ENCODE results near the gene POMT1.
"Not testable (repeated sequence)": the region's sequence is repeated elsewhere in the genome, so short reads cannot be mapped to it uniquely, and the experiment has no call there.

POMT1 gene

DNA sequence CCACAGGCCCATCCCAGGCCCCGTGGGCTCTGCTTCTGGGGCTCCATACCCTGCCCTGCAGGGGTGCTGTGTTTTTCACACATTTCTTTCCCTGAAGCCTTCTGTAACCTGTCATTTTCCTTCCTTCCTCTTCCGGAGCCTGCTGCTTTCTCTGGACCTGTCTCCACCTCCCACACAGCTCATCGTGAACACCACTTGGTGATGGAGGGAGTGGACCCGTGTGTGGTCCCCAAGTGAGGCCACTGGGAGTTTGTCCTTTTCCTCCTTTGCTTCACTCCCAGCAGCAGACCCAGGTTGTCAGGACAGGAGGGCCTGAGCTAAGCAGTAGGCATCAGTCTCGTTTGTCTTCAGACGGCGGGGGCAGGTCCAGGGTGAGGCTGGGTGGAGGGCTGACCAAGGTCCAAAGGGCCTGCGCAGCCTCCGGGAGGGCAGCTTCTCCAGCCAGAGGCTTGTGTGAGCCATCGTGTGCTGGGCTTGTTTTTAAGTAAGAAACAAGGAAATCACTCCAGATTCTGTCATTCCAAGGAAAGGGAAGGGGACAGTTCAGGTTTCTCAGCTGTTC lies 5.8 kb upstream of the POMT1 start:
- DNase-seq (ENCODE audit: low spot score): no peak

DNA sequence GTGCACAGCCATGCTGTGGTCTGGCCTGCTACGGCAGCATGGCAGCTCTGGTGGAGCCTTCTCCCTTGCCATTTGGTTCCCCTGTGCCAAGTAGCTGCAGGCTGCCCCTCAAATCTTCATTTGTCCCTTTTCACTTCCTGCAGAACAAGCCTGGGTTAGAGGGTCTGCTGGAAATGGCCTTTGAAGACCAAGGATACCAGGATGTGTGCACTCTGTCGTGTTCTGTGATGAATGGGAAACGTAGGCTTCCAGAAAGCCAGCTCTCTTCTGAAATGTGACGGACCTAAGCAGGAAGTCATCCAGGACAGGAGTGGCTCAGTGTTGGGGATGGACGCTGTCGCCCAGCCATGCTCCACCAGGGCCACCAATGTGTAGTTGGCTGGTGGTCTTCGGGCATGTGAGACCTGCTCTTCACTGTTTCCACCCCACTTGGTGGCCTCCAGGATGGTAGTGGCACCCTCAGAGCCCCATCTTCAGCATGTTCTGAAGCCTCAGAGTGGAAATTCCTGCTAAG lies 3.4 kb upstream of the POMT1 start:
- DNase-seq (ENCODE audit: low spot score): no peak

DNA sequence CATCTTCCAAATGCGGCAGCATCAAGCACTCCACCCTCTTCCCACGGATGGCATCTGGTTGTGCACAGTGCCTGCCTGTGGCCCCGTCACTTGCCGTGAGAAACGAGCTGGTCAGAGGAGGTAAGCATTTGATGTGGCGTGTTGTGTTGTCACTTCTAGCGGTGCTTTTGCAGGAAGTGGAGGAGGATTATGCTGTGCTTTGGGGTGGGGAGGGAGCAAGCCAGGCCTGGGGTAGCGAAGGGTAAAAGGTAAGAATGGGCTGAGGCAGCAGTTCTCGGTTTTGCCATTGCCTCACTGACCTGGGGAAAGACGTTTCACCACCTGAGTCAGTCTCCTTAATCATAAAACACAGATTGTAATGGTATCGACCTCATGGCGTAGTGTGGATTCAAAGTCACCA lies 2.3 kb upstream of the POMT1 start:
- DNase-seq (ENCODE audit: low spot score): no peak

DNA sequence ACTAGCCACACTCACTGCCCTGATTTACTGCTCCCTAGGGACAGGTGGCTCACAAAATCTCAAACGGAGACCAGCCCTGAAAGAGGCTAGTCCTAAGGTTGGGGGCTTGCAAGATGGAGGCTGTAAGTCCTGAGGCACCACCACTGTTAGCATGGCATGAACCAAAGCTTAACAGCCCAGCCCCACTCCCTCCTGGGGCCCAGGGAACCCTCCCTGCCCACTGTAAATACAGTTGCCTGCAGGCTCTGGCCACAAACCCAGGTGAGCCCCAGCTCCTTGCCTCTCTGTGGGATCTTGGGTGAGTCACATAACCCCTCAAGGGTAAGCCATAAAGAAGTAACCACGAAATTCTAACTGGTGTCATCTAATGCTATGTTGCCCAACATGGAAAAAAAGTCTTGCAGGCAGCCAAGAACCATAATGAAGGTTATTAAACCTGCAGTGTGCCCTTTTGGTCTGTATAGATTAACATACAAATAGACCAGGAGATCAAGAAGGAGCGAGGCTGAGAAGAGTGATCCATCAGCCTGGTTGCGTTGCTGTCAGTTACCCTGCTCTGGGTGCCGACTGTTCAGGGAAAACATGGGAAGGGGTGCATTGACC lies 1.7 kb upstream of the POMT1 start:
- DNase-seq (ENCODE audit: low spot score): peak; percentile 49

DNA sequence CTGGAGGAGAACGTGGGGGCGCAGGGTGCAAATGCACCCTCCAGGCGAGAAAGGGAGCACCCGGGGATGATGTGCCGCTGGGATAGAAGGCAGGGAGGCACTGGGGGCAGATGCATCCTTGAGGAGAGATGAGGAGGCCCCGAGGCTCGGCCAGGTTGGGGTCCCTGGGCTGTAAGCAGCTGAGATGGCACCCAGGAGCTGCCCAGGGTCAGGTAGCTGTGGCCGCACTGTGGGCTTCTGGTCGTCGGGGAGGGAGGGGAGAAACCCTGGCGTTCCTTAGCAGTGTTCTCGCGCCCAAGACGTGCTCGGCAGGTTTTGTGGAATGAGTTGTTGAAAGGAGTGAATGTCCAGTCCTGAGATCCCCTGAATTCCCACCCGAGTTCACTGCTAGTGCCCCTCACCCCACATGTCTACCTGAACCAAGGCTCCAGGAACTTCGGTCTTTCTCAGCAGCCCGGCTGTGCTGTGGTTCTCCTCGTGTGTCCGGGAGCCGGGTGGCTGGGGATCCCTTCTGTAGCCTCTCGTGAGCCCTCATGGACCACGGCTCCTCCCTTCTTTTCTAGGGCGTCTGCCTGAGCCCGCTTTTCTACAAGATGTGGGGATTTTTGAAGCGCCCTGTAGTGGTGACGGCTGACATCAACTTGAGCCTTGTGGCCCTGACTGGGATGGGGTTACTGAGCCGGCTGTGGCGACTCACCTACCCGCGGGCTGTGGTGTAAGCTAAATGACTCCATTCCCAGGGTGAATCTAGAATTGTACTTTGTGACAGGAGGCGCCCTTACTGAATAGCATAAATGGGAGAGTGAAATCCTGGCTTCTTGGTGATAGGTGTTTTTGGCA lies 1.1 kb downstream of the POMT1 start:
- peak; percentile 88 for DNase-seq (ENCODE audit: low spot score)

DNA sequence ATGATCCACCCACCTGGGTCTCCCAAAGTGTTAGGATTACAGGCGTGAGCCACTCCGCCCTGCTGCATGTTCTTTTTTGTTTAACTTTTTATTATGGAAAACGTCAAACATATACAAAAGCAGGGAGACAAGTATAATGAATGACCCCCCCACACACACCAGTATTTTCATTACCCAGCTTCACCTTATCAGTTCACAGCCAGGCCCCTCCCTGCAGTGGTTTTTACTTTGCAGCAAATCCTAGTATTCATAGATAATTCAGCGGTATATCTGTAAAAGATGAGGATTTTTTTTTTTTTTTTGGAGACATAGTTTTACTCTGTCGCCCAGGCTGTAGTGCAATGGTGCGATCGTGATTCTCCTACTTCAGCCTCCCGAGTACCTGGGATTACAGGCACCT lies 2.3 kb downstream of the POMT1 start:
- DNase-seq (ENCODE audit: low spot score): no peak

DNA sequence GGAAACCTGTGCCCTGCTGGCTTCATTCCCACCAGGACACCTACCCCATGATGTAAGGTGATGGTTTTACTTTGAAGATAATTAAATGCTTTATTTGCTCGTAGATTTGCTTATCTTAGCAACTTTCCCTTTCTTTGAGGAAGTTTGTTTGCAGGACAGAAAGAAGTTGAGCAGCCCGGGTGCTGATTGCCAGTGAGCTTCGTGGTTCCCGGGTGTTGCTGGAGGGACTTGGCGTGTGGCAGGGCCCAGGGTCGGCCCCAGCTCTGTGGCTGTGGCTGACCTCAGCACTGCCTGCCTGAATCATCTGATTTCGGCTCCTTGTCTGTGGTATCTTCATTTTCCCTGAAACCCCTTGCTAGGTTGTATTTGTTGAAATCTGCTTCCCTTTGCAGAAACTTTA lies 8.7 kb downstream of the POMT1 start:
- DNase-seq (ENCODE audit: low spot score): no peak

DNA sequence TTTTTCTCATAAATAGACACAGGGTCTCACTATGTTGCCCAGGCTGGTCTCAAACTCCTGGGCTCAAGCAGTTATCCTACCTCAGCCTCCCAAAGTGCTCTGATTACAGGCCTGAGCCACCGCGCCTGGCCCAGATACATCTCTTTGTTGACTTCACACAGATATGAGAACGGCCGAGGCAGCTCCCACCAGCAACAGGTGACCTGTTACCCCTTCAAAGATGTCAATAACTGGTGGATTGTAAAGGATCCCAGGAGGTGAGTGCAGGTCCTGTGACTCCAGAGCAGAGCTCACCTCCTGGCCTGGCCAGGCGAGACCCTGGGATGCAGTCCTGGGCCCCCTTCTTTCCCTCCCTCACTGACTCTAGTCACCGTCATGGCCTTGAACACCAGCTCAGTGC lies 9.2 kb downstream of the POMT1 start:
- no peak for DNase-seq (ENCODE audit: low spot score)

DNA sequence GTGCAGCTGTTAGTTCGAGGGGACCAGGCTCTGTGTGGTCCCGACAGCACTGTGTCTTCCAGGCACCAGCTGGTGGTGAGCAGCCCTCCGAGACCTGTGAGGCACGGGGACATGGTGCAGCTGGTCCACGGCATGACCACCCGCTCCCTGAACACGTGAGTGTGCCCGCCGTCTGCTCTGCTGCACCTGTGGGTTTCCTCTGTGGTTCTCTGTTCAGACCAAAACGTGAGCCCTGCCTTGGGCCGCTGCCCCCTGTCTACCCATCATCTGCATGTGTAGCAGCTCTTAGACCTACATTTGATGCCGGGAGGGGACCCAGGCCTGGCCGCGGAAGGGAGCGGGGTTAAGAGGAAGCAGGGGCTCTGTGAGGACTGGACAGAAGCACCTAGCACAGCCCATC lies 10.5 kb downstream of the POMT1 start:
- DNase-seq (ENCODE audit: low spot score): no peak

DNA sequence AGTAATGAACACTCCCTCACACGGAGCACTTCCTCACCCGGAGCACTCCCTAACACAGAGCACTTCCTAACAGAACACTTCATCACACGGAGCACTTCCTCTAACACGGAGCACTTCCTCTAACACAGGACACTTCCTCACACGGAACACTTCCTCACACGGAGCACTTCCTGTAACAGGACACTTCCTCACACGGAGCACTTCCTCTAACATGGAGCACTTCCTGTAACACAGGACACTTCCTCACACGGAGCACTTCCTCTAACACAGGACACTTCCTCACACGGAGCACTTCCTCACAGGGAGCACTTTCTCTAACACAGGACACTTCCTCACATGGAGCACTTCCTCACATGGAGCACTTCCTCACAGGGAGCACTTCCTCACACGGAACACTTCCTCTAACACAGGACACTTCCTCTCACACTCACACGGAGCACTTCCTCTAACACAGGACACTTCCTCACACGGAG lies 12.9 kb downstream of the POMT1 start:
- DNase-seq (ENCODE audit: low spot score): not testable (repeated sequence)

DNA sequence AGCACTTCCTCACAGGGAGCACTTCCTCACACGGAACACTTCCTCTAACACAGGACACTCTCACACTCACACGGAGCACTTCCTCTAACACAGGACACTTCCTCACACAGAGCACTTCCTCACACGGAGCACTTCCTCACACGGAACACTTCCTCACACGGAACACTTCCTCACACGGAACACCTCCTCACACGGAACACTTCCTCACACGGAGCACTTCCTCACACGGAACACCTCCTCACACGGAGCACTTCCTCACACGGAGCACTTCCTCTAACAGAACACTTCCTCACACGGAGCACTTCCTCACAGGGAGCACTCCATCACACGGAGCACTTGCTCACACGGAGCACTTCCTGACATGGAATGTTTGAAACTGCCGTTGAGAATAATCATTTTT lies 13.4 kb downstream of the POMT1 start:
- DNase-seq (ENCODE audit: low spot score): no peak

DNA sequence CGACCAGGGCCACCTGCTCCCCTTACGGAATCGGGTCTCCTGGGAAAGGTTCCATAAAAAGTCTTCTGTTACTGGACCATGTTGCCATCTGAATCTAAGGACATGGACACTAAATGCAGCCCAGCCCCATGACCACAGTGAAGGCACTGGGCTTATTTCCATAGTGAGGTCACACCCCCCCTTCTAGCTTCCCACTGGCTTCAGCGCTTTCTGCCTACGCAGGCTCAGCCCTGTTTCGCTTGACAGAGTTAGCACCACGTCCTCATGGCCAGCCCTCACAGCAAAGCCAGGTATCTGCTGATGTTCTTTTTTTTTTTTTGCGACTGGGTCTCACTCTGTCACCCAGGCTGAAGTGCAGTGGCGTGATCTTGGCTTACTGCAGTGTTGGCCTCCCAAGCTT lies 14.2 kb downstream of the POMT1 start:
- DNase-seq (ENCODE audit: low spot score): no peak

DNA sequence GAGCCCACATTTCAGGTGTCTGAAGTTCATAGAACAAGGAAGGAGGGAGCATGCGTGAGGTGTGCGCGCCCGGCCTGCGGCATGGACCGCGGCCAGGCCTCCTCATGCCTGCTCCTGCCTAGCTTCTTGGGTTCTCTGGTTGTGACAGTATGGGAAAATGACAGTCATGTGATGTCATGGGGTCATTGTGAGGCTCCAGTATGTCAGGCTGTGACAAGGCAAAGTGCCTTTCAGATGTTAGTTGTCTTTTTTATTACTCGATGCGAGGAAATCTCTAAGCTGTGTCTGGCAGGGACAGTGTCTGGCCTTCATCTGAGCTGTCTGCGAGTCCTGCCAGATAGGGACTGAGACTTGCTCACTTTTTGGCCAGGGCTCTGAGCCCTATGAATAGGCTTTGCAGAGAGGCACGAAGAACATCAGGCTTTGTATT lies 15.1 kb downstream of the POMT1 start:
- DNase-seq (ENCODE audit: low spot score): no peak

DNA sequence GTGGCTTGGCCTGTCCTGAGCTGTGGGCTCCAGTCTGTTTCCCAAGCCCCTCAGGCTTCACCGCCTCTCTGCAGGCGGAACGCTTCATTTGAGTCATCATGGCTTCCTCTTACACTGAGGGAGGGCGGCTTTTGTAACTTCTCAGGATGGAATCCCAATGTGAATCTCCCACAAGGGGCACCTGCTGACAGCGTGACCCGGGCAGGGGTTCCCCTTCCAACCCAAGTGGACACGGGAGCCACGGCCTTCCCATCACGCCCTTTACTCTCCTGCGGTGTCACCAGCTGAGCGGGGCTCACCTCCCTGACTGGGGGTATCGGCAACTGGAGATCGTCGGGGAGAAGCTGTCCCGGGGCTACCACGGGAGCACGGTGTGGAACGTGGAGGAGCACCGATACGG lies 15.8 kb downstream of the POMT1 start:
- no peak for DNase-seq (ENCODE audit: low spot score)

DNA sequence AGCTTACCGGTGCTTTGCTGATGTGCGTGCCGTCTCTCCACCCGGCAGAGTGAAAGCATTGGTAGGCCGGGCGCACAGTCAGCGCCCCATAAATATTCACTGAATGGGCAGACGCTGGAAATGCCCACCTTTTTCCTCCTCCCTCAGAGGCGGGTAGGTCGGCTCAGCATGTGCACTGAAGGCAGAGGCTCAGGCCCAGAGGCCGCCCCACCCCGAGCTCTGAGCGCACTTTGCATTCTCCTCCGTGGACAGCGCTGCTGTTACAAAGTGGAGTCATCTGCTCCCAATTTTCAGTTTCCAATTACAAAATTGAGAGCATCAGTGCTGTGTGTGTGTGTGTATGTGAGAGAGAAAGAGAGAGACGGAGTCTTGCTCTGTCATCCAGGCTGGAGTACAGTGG lies 17.8 kb downstream of the POMT1 start:
- DNase-seq (ENCODE audit: low spot score): no peak

DNA sequence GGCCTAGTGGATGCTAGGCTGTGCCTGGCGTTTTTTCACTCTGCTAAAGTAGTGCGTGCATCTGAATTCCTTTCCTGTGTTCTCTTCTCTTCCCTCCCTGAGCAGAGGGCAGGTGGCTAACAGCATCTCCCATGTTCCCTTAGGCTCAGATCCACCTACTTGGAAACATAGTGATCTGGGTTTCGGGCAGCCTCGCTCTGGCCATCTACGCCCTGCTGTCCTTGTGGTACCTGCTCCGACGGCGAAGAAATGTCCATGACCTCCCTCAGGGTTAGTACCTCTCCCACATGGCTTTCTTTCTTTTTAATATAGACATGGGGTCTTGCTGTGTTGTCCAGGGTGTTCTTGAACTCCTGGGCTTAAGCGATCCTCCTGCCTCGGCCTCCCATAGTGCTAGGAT lies 18.5 kb downstream of the POMT1 start:
- DNase-seq (ENCODE audit: low spot score): no peak

DNA sequence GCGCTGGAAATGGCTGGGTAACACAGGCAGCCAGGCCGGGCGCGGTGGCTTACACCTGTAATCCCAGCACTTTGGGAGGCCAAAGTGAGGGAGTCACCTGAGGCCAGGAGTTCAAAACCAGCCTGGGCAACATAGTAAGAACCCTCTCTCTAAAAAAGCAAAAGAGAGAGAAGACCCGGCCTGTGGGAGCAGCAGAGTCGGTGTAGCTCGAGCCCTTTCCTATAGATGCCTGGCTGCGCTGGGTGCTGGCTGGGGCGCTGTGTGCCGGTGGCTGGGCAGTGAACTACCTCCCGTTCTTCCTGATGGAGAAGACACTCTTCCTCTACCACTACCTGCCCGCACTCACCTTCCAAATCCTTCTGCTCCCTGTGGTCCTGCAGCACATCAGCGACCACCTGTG lies 19.1 kb downstream of the POMT1 start:
- DNase-seq (ENCODE audit: low spot score): no peak

DNA sequence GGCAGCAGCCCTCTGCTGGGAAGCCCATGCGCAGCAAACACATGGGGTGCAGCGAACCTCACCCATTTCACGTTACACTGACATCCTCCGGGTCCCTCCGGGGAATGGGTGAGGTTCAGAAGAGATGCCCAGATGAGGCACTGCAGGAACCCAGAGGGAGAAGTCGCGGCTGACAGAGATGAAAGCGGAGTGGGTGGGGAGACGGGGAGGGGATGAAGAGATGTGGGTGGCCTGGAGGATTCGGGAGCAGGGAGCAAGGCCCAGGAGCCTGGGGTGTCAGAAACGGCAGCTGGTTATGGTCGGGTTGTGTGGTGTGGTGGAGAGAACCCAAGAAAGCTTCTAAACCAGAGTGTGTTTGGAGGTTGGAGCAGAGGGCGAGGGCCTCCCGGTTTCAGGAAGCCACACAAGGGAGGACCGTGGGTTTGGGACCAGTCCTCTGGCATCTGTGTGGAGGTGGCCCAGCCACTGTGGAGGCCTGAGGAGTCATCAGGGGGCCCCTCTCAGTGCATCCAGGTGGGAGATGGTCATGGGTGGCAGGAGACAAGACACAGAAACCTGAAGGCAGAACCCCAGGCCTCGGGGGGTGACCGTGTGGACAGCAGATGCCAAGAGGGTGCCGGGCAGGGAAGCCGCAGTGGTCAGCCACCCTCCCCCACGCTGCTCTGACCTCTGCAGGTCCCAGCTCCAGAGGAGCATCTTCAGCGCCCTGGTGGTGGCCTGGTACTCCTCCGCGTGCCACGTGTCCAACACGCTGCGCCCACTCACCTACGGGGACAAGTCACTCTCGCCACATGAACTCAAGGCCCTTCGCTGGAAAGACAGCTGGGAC lies 19.8 kb downstream of the POMT1 start:
- DNase-seq (ENCODE audit: low spot score): no peak

DNA sequence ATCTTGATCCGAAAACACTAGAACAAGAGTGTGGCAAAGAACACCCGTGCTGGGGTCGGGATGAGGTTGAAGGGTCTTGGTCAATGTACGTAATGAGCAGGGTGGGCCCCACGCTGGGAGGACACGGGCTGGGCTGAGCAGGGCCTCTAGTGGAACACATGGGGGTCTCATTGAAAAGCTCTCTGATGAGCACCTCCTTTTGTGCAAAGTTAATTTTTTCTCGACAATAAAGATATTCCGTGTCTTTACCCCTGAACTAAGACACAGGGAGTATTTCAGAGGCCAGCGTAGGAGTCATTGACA lies 20.3 kb downstream of the POMT1 start:
- DNase-seq (ENCODE audit: low spot score): no peak

DNA sequence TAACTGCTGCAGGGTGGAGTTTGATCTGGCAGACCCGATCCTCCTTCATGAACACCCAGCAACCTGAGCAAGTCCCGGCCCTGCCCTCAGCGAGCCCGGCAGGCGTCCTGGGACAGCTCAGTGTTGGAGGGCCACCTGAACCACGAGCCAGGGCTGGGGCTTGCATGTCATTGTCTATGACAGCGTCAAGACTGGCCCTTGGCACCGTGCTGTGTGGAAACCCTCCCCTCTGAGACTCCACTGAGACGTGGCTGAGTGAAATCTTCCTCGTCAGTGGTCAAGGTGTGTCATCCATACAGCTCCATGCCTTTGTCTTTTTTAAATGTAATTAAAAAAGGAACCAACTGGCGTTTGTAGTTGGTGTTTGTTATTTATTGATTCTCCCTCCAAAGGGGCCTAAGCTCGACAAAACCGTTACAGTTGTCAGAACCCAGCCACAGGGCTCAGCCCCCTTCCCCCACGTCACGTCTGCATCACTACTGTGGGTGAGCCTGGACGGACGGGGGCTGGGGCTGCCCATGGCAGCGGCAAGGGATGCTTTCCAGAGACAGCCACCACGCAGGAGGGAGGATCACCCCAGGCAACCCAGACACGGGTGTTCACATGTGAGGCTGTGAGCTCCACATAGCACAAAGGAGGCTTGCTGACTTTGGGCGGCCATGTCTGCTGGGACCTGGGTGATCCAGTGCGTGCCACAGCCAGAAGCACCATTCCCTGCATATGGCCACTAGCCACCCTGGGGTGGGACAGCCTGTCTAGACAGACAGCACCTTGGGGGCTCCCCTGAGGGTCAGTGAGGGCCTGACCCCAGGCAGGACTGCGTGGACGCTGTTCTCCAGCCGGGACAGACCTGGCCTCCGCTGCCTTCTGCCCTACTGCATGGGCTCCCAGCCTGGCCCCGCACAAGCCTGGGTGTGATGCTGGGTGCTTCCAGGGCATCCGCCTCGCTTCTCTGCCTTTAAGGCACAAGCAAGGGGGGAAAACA lies 21.0 kb downstream of the POMT1 start:
- no peak for DNase-seq (ENCODE audit: low spot score)

DNA sequence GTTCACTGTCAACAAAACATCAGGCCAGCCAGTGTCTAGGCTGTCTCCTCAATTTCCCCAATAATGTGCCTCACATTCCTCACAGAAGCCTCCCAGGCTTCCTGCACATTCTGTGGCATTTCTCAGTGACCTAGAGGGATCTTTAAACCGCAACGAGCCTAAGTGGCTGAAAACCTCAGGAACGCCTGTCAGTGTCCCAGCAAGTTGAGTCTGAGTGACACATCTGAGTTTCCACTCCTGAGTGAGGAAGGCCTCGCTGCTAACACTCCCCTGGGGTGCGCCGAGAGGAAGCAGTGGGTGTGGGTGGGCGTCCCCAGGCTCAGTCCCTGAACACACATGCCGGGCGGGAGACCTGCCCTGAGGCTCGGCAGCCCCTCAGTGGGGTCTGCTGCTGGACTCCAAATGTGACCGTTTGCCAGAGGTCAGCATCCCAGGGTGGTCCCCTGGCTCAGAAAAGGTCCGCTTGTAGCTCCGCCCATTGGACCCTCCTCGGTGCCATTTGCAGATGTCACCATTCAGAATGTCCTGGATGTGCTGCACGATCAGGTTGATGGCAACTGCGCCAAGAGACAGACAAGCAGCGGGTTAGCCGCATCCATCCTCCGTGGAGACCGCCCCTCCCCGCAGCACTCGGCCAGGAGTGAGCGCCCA lies 22.1 kb downstream of the POMT1 start:
- no peak for DNase-seq (ENCODE audit: low spot score)

Data from RKO (cell line).